Muscle layer of duodenum (tissue), 2 donors: ENCODE measurements around the gene GRN.
"Not testable (repeated sequence)": the region's sequence is repeated elsewhere in the genome, so short reads cannot be mapped to it uniquely, and the experiment has no call there.

Experiments
- H3K27ac ChIP-seq: one replicate; pipeline ENCODE4 v1.7.0; 2013; ENCODE audit warnings: mild to moderate bottlenecking, low read length
- H3K27me3 ChIP-seq: one replicate; pipeline ENCODE4 v1.7.0; 2013; ENCODE audit warnings: low read depth, mild to moderate bottlenecking, control low read depth, low read length
- H3K36me3 ChIP-seq, 2 donors: one replicate each; pipeline ENCODE4 v1.7.0; 2013; ENCODE audit warnings: low read length in 2 of 2, control low read depth in 1 of 2, mild to moderate bottlenecking in 1 of 2; ENCODE audit not compliant: insufficient read depth in 2 of 2, control insufficient read depth in 1 of 2
- H3K4me1 ChIP-seq, 2 donors: one replicate each; pipeline ENCODE4 v1.7.0; 2013; ENCODE audit warnings: low read length in 2 of 2, mild to moderate bottlenecking in 2 of 2, control low read depth in 1 of 2, moderate library complexity in 1 of 2; ENCODE audit not compliant: insufficient read depth in 2 of 2, control insufficient read depth in 1 of 2
- H3K4me3 ChIP-seq, 2 donors: one replicate each; pipeline ENCODE4 v1.7.0; 2013; ENCODE audit warnings: low read length in 2 of 2, low read depth in 1 of 2, mild to moderate bottlenecking in 1 of 2
- H3K9me3 ChIP-seq, 2 donors: one replicate each; pipeline ENCODE4 v1.7.0; 2013; ENCODE audit warnings: low read length in 2 of 2, control low read depth in 1 of 2, mild to moderate bottlenecking in 1 of 2; ENCODE audit not compliant: control insufficient read depth in 1 of 2
- donor health status: healthy.

GRN gene

GRCh38 chr17:44322236-44322895, 22.7 kb upstream of the GRN start:
- H3K27ac ChIP-seq, result no peak overlapping the region
- no peaks in the 10 kb centered on the region for H3K9me3 ChIP-seq
- peaks cover 13 to 32% of the 10 kb centered on the region in 2 donors for H3K36me3 ChIP-seq
- peaks cover 3% of the 10 kb centered on the region for H3K27me3 ChIP-seq
- no peak overlapping the region for H3K4me3 ChIP-seq
- peaks cover 0 to 15% of the 10 kb centered on the region in 2 donors for H3K4me1 ChIP-seq

- Histone ChIP-seq H3K27ac (peak overlapping the region; percentile 23), H3K27me3 (no peaks in the 10 kb centered on the region), H3K4me1 (peaks cover 0 to 15% of the 10 kb centered on the region in 2 donors), H3K4me3 (peak overlapping the region; percentile 71 to 96), H3K9me3 (no peaks in the 10 kb centered on the region), H3K36me3 (peaks cover 13 to 32% of the 10 kb centered on the region in 2 donors)
These were observed 21.6 kb upstream of the GRN start for GRCh38 chr17:44323359-44324091.

GRCh38 chr17:44324092-44324570, 21.0 kb upstream of the GRN start:
- H3K9me3 ChIP-seq, result no peaks in the 10 kb centered on the region
- H3K27ac ChIP-seq, result peak overlapping the region; percentile 23

GRCh38 chr17:44324571-44325275, 20.4 kb upstream of the GRN start, which contains the start of gene SLC25A39:
Gene SLC25A39, minus strand, starts transcription at chr17:44324823. Its CDS starts 1,261 bp downstream, at chr17:44323562.
- Histone ChIP-seq H3K4me3 (peak within 1 kb of the TSS; percentile 71 to 96), H3K4me1 (peaks cover 0 to 15% of the 10 kb centered on the region in 2 donors), H3K9me3 (no peaks in the 10 kb centered on the region), H3K27ac (peak within 1 kb of the TSS; percentile 87), H3K27me3 (no peaks in the 10 kb centered on the region), H3K36me3 (peaks cover 10 to 26% of the 10 kb centered on the region in 2 donors)

More at GRCh38 chr17:44324092-44324570, 21.0 kb upstream of the GRN start:
- Histone ChIP-seq H3K36me3 (peaks cover 13 to 32% of the 10 kb centered on the region in 2 donors), H3K4me1 (peaks cover 0 to 15% of the 10 kb centered on the region in 2 donors), H3K27me3 (no peaks in the 10 kb centered on the region), H3K4me3 (peak overlapping the region; percentile 71 to 96)

GRCh38 chr17:44326861-44327444, 18.1 kb upstream of the GRN start:
- Histone ChIP-seq H3K36me3 (peaks cover 0 to 4% of the 10 kb centered on the region in 2 donors), H3K27me3 (no peaks in the 10 kb centered on the region), H3K4me3 (peak overlapping the region in 1 of 2 donors; percentile 96), H3K9me3 (no peaks in the 10 kb centered on the region), H3K4me1 (peaks cover 0 to 20% of the 10 kb centered on the region in 2 donors), H3K27ac (no peak overlapping the region)

- H3K9me3 ChIP-seq, result no peaks in the 10 kb centered on the region
- H3K27ac ChIP-seq, result no peak overlapping the region
- no peak overlapping the region for H3K4me3 ChIP-seq
- H3K27me3 ChIP-seq, result no peaks in the 10 kb centered on the region
- H3K36me3 ChIP-seq, result no peaks in the 10 kb centered on the region
- H3K4me1 ChIP-seq, result peaks cover 0 to 20% of the 10 kb centered on the region in 2 donors
These were observed 17.2 kb upstream of the GRN start for GRCh38 chr17:44327715-44328449.

GRCh38 chr17:44329516-44329915, 15.6 kb upstream of the GRN start:
- peaks cover 0 to 11% of the 10 kb centered on the region in 2 donors for H3K4me1 ChIP-seq
- not testable (repeated sequence) for H3K27ac ChIP-seq

GRCh38 chr17:44330263-44330662, 14.8 kb upstream of the GRN start:
- H3K4me1 ChIP-seq, result peaks cover 0 to 11% of the 10 kb centered on the region in 2 donors
- H3K27me3 ChIP-seq, H3K27ac ChIP-seq, H3K9me3 ChIP-seq, H3K4me3 ChIP-seq, H3K36me3 ChIP-seq: not testable (repeated sequence)

More at GRCh38 chr17:44329516-44329915, 15.6 kb upstream of the GRN start:
- not testable (repeated sequence) for H3K27me3 ChIP-seq, H3K36me3 ChIP-seq, H3K9me3 ChIP-seq, H3K4me3 ChIP-seq

GRCh38 chr17:44331249-44331760, 13.8 kb upstream of the GRN start:
- Histone ChIP-seq H3K27me3 (no peaks in the 10 kb centered on the region), H3K4me3 (no peak overlapping the region), H3K9me3 (no peaks in the 10 kb centered on the region), H3K27ac (no peak overlapping the region), H3K4me1 (peaks cover 0 to 8% of the 10 kb centered on the region in 2 donors), H3K36me3 (no peaks in the 10 kb centered on the region)

GRCh38 chr17:44333371-44333770, 11.7 kb upstream of the GRN start:
- Histone ChIP-seq H3K4me3 (no peak overlapping the region), H3K27me3 (no peaks in the 10 kb centered on the region), H3K27ac (no peak overlapping the region), H3K4me1 (peaks cover 0 to 5% of the 10 kb centered on the region in 2 donors), H3K9me3 (no peaks in the 10 kb centered on the region), H3K36me3 (no peaks in the 10 kb centered on the region)
